Measurements from ENCODE around the gene UBASH3B. TPM values are rescaled to one million over a fixed set of nuclear protein-coding genes. Genes with fewer than 3 reads are reported as not detected.
"Not testable (repeated sequence)": the region's sequence is repeated elsewhere in the genome, so short reads cannot be mapped to it uniquely, and the experiment has no call there.

Gene UBASH3B, protein sequence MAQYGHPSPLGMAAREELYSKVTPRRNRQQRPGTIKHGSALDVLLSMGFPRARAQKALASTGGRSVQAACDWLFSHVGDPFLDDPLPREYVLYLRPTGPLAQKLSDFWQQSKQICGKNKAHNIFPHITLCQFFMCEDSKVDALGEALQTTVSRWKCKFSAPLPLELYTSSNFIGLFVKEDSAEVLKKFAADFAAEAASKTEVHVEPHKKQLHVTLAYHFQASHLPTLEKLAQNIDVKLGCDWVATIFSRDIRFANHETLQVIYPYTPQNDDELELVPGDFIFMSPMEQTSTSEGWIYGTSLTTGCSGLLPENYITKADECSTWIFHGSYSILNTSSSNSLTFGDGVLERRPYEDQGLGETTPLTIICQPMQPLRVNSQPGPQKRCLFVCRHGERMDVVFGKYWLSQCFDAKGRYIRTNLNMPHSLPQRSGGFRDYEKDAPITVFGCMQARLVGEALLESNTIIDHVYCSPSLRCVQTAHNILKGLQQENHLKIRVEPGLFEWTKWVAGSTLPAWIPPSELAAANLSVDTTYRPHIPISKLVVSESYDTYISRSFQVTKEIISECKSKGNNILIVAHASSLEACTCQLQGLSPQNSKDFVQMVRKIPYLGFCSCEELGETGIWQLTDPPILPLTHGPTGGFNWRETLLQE
- 25.6 TPM for polyA plus RNA-seq (2012; ENCODE audit: insufficient read depth, insufficient read length)

- no peak for DNase-seq (ENCODE audit: low read depth, low spot score)
- H3K4me3 ChIP-seq (ENCODE audit: low read length), result peak within 1 kb of the TSS; percentile 76
Measured at GRCh38 chr11:122655527-122656072, at the start of gene UBASH3B. TSS of gene UBASH3B (plus strand) at chr11:122655722. CDS start at chr11:122656050, 328 bp downstream.

GRCh38 chr11:122607162-122607561 lies 48.4 kb upstream of the UBASH3B start:
- not testable (repeated sequence) for H3K4me3 ChIP-seq (ENCODE audit: low read length); DNase-seq (ENCODE audit: low read depth, low spot score)

GRCh38 chr11:122612123-122612824 lies 43.2 kb upstream of the UBASH3B start:
- DNase-seq (ENCODE audit: low read depth, low spot score), result no peak
- no peak overlapping the region for H3K4me3 ChIP-seq (ENCODE audit: low read length)

GRCh38 chr11:122616718-122617117 lies 38.8 kb upstream of the UBASH3B start:
- H3K4me3 ChIP-seq (ENCODE audit: low read length), result no peak overlapping the region
- no peak for DNase-seq (ENCODE audit: low read depth, low spot score)

- no peak for DNase-seq (ENCODE audit: low read depth, low spot score)
- H3K4me3 ChIP-seq (ENCODE audit: low read length), result no peak overlapping the region
Measured at GRCh38 chr11:122617297-122617696, 38.2 kb upstream of the UBASH3B start.

DNA sequence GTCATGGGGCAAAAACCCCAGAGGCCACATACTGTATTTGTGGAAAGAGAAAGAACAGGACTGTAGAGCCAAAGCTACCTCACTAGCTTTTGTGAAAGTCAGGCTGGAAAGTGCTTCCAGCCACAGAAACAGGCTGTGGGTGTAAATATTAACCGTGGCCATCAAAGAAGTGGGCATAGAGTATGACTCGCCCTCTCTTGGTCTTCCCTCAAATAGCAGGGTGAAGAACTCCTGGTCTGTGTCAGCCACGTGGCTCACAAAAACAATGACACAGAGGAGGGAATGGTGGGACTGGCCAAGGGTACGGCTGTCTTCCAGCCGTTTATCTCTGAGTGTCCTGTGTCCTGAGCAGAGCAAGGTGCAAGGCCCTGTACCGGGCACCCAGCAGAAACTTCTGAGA lies 37.6 kb upstream of the UBASH3B start:
- no peak overlapping the region for H3K4me3 ChIP-seq (ENCODE audit: low read length)
- no peak for DNase-seq (ENCODE audit: low read depth, low spot score)

GRCh38 chr11:122618927-122619326 lies 36.6 kb upstream of the UBASH3B start:
- no peak overlapping the region for H3K4me3 ChIP-seq (ENCODE audit: low read length)
- no peak for DNase-seq (ENCODE audit: low read depth, low spot score)

- no peak for DNase-seq (ENCODE audit: low read depth, low spot score)
- no peak overlapping the region for H3K4me3 ChIP-seq (ENCODE audit: low read length)
Measured at GRCh38 chr11:122619757-122620156, 35.8 kb upstream of the UBASH3B start.

DNA sequence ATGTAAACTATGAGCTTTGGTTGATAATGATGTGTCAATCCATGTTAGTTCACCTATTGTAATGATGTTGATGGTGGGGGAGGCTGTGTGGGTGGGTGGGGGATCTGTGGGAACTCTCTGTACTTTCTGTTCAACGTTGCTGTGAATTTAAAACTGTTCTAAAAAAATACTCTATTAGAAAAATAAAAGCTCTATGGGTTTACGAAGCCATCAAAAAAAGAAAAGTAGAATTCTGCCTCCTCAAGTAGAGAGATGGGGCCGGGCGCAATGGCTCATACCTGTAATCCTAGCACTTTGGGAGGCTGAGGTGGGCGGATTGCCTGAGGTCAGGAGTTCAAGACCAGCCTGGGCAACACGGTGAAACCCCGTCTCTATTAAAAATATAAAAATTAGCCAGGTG lies 30.0 kb upstream of the UBASH3B start:
- H3K4me3 ChIP-seq (ENCODE audit: low read length); DNase-seq (ENCODE audit: low read depth, low spot score): not testable (repeated sequence)

DNA sequence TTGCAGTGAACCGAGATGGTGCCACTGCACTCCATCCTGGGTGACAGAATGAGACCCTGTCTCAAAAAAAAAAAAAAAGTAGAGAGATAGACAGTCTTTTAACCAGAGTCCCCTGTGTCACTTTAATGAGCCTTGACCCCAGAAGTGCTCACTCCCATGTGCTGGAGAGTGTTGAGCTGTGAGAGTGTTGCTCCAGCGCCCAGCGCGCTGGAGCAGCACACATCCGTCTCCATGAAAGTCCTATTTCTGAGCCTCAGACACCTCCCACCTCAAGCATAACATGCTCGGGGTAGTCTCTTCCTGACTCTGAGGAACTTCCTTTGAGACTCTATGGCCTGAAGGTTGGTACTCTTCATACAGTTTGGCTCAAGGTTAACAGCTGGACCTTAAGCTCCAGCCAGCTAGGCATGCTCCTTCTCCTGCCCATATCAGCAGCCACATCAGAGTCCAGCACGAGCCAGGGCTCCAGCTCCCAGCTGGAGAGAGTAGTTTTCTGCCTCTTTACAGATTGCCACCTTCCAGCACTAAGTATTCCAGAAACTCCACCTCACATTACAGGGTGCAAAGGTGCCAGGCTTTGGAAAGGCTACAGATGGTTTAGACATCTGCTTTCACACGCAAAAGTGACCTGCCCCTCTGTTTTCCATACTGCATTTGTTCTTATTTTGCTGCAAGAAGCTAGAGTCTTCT lies 29.4 kb upstream of the UBASH3B start:
- no peak overlapping the region for H3K4me3 ChIP-seq (ENCODE audit: low read length)
- DNase-seq (ENCODE audit: low read depth, low spot score), result no peak

DNA sequence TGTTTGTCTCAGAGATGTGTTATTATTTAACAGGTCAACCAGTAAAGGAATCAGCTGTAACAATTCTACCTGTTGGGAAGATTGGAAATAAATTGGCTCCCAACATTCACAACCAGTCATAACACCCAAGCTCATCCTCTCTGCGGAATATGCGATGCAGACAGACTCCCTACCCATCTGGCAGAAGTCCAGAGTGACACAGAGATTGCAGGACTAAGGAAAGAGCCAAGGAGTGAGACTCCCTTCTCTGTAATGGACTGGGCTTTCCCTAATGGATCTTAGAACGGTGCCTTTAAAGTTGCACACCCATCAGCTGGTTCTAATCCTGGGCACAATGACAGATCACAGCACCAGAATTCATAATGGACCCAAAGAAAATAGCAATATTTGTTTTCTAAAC lies 27.8 kb upstream of the UBASH3B start:
- no peak overlapping the region for H3K4me3 ChIP-seq (ENCODE audit: low read length)
- no peak for DNase-seq (ENCODE audit: low read depth, low spot score)

DNA sequence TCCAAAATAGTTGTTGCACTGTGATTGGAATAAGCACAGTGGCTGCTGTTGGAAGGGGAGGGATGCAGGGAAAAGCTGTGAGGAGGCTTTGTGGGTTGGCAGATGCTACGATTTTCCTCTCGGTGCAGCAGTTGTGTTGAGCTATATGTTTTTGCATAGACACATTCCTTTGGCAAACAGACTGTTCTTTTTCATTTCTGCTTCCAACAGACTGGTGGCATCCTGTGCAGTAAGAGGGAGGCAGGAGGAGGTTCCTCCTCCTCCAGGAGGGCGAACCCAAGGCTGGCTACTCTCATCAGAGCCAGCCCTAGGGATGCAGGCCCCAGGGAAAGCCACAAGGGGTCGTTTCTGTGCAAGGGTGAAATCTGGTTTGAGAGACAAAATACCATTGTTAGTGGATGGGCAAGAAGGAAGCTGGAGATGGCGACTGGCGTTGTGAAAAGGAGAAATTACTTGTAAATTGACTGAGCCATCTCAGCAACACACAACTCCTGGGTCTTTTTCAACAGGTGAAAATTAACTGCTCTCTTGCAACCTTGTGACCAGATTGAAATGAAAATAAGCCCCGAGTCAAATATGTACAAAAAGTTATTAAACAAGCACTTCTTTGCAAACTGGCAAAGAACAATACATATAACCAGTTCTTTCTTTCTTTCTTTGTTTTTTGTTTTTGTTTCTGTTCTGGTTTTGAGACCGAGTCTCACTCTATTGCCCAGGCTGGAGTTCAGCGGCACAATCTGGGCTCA lies 26.5 kb upstream of the UBASH3B start:
- DNase-seq (ENCODE audit: low read depth, low spot score), result peak; percentile 70

DNA sequence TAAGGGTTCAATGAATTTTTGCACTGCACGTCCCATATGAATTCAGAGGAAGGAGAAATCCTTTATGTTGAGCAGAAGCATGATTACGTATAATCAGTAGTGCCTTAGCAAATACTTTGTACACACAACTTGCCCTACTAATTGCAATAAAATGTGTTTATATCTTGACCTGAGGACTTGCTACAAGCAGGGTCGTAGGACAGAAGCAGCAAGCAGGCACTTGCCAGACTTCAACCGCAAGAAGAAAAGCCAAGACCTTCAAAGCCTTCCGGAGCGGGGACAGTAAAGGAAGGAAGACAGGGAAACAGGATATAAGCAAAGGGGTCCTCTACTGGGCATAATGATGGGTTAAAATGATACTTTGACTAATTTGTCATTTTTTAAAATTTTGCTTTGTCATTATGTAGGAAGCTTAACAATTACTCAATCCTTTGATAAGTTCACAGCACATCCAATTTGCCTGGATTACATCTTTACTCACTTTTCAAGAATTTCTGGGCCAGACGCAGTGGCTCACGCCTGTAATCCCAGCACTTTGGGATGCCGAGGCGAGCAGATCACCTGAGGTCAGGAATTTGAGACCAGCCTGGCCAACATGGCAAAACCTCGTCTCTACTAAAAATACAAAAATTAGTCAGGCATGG lies 23.2 kb upstream of the UBASH3B start:
- no peak for DNase-seq (ENCODE audit: low read depth, low spot score)
- no peak overlapping the region for H3K4me3 ChIP-seq (ENCODE audit: low read length)

More for the DNA sequence above, 26.5 kb upstream of the UBASH3B start:
- no peak overlapping the region for H3K4me3 ChIP-seq (ENCODE audit: low read length)

GRCh38 chr11:122633219-122633829 lies 22.2 kb upstream of the UBASH3B start:
- no peak overlapping the region for H3K4me3 ChIP-seq (ENCODE audit: low read length)
- peak; percentile 37 for DNase-seq (ENCODE audit: low read depth, low spot score)

DNA sequence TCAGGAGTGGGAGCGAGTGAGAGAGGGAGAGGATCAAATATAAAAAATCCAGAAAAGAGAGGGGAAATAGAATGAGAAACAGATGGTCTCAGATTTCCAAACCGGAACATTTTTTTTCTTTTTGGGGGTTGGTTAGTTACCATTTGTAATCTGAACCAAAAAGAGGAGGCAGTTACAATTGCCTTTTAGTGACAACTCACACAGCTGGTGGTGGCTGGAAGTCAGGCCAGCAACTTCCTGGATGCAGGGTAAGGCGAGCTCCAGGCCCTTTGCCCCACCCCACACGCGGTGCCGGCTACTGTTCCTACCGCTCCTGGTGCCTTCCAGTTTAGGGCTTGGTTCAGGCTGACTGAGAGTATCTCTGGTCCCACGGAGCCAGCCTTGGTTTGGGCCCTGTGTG lies 21.0 kb upstream of the UBASH3B start:
- DNase-seq (ENCODE audit: low read depth, low spot score), result no peak
- H3K4me3 ChIP-seq (ENCODE audit: low read length), result no peak overlapping the region

GRCh38 chr11:122637541-122637940 lies 18.0 kb upstream of the UBASH3B start:
- no peak overlapping the region for H3K4me3 ChIP-seq (ENCODE audit: low read length)
- peak; percentile 69 for DNase-seq (ENCODE audit: low read depth, low spot score)

DNA sequence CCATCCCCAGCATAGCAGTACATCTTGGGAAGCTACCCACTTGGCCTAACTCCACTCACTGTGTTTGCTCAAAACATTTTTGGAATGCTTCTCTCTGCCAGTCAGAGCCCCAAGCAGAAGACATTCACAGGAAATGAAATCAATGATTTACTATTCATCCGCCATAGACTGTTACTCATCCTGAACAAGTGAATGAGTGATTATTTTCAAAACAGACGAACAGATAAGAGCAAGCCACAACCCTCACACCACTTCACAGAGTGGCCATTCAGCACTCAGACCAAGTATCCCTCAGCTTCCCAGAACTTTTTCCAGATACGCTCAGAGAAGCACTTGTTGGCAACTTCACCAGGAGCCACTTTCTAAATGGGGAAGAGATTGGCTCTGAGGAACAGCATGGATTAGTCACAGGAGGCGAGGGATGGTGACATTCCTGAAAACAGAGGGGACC lies 13.0 kb upstream of the UBASH3B start:
- H3K4me3 ChIP-seq (ENCODE audit: low read length), result no peak overlapping the region

More for the DNA sequence above, 13.0 kb upstream of the UBASH3B start:
- no peak for DNase-seq (ENCODE audit: low read depth, low spot score)
